Stimulated activated CD8-positive, alpha-beta memory T cell treated with anti-CD3 and anti-CD28 coated beads, Interleukin-15, amount 100 ng/mL, for 4 hours (primary cell): ENCODE results near the gene HSPB3.
"Not testable (repeated sequence)": the region's sequence is repeated elsewhere in the genome, so short reads cannot be mapped to it uniquely, and the experiment has no call there.

Experiments used
- DNase-seq, 2 donors: peaks; one replicate each; pipeline ENCODE4 v3.0.0-alpha.2; 2020; ENCODE audit warnings: low read depth in 2 of 2

Gene HSPB3

DNA sequence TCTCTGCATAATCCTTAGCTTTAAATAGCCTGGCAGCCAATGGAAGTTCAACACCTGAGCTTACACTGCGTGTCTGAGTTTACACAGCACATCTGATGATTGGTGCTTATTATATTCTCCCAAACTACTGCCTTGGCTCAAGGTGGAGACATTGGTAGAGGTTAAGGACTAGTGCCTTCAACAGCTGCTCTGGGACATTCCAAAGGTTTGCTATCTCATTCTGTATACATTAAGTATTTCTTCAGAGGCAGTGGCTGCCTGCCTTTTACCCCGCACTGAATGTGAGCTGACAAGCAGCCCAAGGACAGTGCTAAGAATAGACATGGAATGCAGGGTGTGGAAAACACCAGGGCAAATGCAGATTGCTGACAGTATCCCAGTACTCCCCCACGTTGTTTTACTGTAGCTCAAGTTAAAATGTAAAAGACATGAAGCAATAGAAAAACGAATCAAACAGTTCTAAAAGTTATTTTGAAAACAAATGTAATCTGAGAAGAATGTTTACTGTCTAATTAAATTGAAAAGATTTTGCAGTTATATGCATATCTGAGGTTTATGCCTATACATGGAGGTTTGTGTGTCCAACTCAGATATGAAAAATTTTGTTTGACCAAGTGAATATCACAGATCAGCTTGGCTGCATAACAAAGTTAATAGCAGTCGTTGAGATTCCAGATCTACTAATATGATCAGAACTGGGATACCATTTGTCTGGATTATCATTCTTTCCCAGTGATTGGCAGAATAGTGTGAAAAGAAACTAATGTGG lies 1.8 kb downstream of the HSPB3 start:
- DNase-seq = no peak

DNA sequence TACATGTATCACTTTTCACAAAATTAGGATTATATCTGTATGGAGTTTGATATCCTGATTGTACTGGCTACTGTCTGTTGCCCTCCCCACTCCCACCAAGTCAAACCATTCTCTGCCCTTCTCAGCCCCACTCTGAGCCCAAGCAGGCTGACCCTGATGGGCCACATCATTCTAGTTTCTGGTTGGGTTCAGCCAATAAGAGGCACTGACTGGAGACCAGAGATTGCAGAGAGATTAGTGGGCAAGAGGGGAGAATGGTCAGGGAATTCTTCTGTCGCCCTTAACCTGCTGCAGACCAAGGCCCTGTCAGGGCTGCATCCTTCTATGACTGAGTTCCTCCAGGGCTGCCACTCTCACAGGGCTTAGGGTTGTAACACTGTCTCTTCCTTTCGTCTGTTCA lies 2.7 kb downstream of the HSPB3 start:
- DNase-seq = no peak

DNA sequence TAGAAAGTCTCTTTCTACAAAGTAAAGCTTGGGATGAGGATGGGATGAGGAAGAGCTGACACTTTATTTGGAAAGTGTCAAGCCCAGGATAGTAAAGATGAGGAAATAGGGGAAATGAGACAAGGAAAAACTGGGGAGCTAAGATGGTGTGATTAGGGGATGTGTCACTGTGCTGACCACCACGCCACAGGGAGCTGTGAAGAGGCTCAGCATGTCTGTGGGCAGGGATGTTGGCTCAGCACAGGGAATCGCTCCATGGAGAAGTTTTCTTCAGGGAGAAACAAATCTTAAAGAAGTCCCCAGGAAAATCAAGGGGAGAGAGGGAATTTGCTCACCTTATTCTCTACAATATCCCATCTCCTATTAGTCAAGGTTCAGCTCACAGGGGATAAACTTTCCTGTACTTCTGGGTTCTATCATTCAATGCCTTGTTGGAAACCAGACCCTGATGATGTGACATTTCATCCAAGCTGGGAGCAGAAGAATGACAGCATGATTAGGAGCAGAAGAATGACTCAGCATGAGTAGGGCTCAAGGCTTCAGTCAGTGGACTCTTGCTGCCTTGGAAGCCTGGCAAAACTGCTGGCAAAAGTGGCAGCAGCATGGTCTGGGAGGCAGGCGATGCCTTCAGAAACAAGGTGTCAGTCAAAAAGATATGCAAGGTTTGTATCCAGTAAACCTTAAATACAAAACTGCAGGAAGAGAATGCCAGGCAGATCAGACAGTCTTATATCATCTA lies 4.9 kb downstream of the HSPB3 start:
- DNase-seq = no peak

DNA sequence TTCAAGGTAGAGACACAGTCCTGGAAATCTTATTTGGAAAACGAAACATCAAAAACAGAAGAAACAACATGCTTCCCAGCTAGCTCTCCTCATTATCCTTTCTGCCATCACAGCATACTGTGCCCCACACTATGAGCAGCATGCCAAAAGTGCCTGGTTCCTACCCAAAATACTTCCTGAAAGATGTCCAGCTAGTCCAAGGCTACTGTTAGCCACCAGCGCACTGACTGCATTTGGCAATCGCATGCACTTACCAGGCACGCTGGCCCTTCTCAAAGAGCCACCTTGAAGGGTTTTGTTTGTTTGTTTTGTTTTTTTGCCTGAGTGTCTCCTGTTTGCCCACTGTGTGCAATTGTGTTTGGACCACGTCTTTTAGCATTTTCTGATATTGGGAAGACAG lies 6.8 kb downstream of the HSPB3 start:
- DNase-seq = no peak

DNA sequence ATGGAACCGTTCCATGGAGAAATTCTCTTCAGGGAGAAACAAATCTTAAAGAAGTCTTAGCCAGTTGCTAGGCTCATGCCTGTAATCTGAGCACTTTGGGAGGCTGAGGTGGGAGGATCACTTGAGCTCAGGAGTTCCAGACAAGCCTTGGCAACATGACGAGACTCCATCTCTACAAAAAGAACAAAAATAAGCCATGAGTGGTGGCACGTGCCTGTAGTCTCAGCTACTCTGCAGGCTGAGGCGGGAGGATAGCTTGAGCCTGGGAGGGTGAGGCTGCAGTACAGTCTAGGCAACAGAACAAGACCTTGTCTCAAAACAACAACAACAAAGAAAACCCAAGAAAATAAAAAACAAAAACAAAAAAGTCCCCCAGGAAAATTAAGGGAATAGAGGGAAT lies 8.2 kb downstream of the HSPB3 start:
- no peak for DNase-seq

DNA sequence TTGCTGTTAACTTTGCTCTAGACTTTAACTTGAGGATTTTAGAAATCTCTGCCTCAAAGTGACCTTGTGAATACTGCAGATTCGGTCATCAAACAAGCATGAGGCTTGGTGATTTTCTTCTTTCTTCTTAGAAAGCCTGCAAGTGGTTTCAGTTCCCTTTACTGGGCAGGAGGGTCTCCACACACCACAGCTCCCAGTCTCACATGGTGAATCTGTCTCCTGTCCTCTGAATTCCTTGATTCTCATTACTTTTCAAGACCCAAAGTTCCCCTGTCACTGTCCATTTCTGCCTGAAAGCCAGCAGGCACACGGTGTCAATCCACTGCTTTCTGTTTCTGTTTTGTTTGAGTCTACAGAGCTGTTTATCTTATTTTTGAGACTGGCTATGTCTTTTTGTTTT lies 14.1 kb downstream of the HSPB3 start:
- DNase-seq = no peak

DNA sequence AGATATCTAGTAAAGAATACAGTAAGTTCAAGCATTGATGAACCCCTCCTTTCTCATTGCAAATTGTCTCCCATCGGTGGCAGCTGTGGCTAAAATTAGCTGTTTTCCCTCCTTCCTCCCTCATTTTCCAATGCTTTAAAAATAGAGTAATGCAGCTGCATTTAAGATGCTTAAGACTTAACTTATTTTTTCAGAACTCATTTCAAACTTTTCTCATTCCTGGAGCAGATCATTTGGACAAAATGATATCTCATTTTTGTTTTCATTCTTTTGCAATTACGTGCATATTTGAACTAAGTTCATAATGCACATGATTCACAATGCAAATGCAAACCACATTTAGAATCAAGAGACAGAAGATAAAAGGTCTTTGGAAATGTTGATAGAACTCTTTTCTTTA lies 14.6 kb downstream of the HSPB3 start:
- no peak for DNase-seq

DNA sequence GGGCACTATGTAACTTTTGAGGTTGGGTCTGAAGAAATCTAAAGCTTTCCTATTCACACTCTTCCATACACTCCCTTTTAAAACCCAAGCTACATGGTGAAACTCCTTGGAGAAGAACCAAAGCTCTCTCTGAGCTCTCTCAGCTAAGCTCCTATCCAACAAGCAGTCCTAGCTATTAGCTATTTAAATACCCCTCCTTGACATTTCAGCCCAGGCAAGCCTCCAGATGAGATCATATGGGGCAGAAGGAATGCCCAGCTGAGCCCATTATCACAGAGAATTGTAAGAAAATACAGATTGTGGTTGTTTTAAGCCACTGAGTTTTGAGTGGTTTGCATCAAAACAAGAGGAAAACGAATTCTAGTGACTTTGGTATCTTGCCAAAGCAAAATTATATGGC lies 15.2 kb downstream of the HSPB3 start:
- no peak for DNase-seq

DNA sequence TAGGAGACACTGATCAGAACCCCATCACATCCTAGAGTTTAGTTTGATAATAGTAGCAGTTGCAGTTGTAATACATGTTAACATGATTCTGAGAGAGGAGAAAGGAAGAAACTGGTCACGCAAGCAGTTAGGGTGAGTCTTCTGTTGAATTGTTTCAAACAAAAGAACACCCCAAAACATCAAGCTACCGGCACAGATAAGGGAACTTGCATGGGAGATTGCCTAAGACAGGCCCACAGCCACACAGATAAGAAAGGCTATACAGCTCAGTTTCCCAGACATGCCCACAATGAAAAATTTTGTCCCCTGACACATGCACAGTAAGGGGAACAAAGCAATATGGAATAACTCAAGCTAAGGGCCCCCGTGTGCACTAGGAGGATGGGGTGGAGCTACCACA lies 15.9 kb downstream of the HSPB3 start:
- DNase-seq = no peak

DNA sequence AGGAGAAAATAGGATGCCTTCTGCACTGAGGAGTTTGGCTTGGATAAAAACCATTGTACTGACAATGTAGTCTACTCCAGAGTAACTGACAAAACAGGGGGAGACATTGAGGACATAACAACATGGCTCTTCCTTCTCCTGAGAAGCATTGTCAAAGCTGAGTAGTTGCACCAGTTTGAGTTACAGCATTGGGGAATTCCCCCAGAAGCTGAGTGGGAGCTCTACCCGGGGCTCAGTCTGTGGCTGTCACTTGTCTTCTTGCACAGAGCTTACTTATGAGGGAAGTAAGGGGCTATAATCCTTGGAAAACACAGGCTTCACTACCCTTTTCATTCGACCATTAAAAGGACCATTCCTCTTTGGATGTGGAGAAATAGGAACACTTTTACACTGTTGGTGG lies 21.2 kb downstream of the HSPB3 start:
- DNase-seq = no peak

DNA sequence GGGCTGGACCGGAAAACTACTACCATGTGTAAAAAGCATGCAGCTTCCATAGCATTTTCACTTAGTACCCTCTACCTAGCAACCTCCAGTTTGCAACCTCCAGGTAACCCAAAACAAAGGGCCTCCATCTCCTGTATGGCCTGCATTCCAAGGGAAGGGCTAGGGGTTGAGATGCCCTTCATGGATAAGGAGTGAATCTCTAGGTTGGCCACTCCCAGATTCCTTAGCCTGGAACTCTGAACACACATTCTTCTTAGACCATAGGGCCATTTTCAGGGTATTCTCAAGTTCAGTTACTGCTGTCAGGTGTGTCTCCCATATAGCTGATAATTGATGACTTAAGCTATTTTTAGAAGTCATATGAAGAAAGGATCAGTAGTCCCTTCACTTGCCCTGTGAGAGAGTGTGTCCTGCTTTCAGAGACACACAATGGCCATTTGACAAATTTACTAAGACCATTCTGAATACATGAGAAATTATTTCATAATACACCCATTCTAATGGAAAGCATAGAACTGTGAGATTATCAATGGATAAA lies 22.5 kb downstream of the HSPB3 start:
- DNase-seq = no peak

DNA sequence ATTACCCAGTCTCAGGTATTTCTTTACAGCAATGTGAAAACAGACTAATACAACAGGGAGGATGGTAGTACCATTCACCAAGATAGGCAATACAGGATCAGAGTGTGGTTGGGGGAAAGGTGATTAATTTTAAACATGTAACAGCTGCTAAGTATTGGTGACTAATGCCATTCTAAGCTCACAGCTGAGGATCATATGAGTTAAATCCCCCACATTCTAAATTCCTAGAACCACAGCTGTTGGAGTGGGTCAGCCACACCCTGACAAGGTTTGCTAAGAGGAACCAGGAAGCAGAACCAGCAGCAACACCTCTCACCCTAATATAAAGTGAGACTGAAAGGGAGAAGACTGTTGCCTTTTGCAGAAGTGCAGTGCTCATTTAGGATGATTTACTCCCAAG lies 24.8 kb downstream of the HSPB3 start:
- DNase-seq = no peak

DNA sequence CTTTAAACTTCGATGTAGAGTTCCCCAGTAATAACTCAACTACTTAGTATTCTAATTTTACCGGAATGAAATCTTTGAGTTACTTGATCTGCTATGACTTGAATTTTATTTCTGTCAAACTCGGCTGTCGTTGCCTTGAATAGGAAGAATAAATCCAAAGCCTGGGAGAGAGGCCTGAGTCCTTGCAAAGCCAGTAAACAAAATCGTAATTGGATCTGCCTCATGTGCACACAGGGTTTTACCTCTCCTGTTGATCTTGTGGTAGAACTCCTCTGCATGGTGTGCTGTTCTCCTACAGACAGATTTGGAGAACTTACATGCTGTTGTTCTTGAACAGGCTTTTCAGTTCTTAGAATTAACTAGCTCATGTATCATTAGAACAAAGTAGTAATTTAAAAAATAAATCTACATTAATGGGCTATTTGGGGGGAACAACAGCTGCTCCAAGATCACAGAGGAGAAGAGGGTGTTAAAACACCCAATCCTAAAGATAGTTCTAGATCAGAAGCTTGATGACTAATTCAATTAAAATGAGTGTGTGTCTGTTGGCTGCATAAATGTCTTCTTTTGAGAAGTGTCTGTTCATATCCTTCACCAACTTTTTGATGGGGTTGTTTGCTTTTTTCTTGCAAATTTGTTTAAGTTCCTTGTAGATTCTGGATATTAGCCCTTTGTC lies 28.9 kb downstream of the HSPB3 start:
- DNase-seq = no peak

DNA sequence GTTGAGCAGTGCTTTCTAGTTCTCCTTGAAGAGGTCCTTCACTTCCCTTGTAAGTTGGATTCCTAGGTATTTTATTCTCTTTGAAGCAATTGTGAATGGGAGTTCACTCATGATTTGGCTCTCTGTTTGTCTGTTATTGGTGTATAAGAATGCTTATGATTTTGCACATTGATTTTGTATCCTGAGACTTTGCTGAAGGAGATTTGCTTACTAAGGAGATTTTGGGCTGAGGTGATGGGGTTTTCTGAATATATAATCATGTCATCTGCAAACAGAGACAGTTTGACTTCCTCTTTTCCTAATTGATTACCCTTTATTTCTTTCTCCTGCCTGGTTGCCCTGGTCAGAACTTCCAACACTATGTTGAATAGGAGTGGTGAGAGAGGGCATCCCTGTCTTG lies 30.2 kb downstream of the HSPB3 start:
- not testable (repeated sequence) for DNase-seq

DNA sequence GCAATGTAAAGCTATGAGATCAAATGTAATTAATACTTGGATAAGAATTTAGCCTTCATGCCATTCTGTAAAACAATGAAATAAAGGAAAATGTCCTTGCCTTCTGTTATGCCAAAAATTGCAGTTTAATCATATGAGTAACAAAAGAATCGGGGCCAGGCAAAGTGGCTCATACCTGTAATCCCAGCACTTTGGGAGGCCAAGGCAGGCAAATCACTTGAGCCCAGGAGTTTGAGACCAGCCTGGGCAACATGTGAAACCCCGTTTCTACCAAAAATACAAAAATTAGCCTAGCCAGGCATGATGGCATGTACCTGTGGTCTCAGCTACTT lies 34.1 kb downstream of the HSPB3 start:
- DNase-seq = not testable (repeated sequence)

DNA sequence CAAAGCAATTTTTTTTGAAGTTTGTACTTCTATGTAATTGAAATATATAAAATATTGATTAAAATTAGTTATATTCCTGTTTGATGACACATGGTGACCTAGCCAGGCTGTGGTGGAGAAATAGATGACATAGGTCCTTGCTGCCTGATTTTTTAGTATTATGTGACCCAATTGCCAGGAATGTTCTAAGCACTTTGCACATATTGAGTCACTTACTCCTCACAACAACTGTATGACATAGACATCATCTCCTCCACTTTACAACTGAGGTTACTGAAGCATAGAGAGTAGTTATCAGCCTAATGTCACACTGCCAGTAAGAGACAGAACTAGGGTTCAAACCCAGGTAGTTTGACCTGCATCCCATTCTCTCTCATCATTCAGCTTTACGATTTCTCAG lies 35.8 kb downstream of the HSPB3 start:
- no peak for DNase-seq

DNA sequence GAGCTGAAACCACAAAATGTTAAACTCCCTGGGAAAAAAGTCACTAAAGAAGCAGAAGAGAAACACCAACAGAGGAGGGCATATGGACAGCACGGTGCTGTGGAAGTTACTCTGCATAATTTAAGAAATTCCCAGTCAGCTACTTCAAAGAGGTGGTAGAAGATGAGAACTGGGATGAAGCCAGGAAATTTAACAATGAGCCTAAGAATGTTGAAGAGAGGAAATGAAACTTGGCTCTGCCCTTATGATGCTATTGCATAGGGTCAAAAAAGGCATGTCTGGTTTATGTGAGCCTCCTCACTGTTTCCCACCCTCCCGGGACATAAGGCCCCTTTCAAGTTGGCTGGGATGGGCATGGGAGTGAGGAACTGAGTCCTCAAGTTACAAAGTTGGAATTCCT lies 36.7 kb downstream of the HSPB3 start:
- no peak for DNase-seq

DNA sequence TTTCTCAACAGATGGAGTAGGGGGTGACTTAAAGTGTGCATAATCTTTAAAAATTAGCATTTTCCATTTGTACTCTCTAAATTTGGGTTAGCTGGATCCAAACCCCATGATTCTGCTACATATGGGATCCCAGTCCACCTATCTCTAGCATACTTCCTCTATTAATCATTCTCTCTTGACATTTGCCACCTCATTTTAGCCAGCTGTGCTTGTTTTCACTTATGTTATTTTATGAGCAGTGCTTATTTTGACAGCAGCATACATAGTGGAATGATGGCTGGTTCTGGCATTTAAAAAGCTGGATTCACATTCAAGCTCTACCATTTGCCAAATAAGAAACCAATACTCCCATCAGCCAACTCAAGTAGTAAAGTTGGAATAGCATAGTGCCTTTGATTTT lies 39.5 kb downstream of the HSPB3 start:
- DNase-seq = no peak
